Activated CD4-positive, alpha-beta T cell treated with anti-CD3 and anti-CD28 coated beads, Interleukin-2, amount 50 U/mL, for 1 hour (primary cell): ENCODE results near the gene AOC1.

Experiments used
- DNase-seq: peaks from one replicate; pipeline ENCODE4 v3.0.0-alpha.2; 2020

AOC1 gene

DNA sequence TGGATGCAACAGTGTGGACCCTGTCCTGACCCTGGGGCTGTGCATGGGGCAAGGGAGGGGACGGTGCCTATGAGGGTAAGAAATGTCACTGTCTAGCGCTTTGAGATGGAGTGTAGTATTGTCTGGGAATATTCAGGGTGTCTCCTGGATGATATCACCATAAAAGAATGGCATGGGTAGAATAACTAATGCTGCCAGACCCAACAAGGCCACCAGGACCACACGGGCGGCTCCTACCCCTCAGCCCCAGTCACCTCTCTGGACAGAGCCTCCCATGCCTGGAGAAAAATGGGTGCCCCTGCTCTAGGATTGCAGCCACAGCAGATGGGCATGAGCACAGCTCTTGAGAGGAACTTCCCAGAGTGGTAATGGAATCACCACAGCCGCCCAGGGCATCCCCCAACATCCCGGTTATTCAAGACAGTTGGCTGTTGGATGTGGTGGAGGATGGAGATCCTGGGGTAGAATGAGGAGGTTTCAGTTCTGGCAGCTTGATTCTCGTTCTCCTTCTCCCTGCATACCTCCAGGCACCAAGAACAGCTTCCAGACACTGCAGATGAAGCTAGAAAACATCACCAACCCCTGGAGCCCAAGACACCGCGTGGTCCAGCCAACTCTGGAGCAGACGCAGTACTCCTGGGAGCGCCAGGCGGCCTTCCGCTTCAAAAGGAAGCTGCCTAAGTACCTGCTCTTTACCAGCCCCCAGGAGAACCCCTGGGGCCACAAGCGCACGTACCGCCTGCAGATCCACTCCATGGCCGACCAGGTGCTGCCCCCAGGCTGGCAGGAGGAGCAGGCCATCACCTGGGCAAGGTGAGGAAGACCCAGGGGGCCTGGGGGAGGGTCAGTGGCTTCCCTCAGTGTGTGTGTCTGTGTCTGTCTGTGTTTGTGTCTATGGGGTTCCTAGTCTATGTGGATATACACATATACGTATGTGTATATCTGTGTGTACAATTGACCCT is 6.2 kb downstream of the AOC1 start:
- no peak for DNase-seq

DNA sequence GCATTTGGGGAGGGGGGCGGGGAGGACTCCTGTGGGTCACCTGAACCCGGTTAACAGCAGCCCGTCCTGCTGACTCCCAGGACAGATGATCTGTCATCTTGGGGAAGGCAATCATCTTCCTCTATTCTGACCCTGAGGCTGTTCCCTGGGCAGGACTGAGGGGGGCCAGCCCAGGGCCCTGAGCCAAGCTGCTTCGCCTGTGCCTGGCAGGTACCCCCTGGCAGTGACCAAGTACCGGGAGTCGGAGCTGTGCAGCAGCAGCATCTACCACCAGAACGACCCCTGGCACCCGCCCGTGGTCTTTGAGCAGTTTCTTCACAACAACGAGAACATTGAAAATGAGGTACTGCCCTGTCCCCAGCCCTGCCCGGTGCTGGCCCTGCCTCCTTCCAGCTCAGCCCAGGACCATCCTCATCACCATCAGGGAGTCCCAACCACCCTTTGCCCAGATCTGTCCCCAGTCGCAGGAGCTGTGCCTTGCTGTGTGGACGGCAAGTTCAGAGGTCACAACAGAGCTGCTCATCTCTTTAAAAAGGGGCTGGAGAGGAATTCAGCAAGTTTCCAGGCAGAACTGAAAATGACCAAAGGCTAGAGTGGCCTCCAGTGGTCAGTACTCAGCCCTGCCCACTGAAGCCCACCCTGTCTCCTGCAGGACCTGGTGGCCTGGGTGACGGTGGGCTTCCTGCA is 8.1 kb downstream of the AOC1 start:
- DNase-seq = no peak

DNA sequence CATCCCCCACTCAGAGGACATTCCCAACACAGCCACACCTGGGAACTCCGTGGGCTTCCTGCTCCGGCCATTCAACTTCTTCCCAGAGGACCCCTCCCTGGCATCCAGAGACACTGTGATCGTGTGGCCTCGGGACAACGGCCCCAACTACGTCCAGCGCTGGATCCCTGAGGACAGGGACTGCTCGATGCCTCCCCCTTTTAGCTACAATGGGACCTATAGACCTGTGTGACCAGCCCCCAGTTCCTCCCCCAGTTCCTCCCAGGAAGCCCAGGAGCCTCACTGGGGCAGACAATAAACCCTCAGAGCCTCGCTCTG is 8.6 kb downstream of the AOC1 start:
- no peak for DNase-seq

DNA sequence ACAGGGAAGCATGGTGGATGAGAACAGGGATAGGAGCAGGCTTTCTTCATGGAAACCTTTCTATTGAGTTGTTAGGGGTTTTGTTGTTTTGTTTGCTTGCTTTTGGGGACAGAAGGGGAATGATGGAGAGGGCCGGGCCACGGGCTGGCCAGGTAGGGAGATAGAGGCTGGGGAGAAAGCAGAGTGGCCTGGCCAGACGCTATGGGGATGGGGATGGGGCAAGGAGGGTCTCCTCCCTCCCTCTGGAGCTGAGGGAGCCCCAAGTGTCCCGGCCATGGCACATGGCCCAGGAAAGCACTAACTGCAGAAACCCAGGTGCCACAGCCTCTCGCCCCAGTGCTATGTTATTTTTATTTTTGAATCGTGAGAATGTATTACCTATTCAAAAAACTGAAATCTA is 10.0 kb downstream of the AOC1 start:
- no peak for DNase-seq

DNA sequence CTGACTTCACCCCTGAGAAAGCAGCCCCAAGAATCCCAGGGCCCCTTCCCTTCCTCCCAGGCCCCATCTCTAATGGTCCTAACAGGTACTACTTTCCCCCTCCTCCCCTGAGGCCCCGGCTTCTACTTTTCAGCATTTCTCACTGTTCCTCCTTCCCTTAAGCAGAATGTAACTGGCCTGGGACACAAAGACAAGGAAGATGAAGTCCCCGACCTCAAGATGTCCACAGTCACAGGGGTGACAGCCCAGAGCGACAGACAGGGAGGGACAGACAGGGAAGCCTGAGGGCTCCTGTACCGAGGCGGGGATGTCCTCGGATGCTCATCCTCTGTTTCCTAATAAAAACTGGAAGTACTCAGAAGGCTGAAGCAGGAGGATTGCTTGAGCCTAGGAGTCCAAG is 11.6 kb downstream of the AOC1 start:
- DNase-seq = no peak

DNA sequence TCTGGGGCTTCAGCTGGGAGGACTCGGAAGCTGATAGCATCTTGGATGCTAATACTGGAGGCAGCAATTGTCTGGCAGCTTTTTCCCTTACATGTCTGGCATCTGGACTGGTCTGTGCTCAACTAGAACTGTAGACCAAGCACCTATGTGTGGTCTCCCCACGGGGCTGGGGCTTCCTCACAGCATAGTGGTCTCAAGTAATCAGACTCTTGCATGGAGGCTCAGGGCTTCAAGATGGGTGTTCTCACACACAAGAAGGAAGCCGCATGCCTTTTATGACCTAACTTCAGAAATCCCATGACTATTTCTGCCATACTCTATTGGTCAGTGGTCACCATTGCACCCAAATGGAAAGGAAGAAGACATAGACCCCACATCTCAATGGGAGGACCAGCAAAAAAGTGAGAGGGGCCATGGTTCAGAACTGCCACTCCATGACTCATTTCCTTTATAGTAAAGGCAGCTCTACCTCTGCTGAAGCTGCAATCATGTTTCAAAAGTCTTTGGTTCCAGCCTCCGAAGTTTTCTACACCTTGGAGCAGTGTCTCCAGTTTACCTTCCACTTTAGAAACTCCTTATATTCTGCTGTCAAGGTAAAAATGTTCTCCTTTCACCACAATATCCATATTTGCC is 14.7 kb downstream of the AOC1 start:
- no peak for DNase-seq

DNA sequence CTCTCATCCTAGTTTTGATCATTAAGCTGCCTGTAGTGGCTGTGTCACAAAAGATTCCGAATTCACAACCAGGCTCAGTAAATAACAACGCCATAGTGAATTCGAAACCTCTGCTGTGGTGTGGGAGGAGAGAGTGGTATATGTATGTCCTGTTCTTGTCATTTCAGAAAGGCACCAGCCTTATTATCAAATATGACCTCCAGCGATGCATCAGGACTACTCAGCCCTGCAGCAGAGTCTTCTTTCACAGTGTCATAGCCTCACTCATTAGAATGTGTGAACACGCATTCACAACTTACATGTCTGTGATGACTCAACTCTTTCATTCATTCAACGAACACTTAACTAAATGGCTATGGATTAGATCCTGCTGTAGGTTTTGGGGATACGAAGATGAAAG is 15.3 kb downstream of the AOC1 start:
- DNase-seq = no peak

DNA sequence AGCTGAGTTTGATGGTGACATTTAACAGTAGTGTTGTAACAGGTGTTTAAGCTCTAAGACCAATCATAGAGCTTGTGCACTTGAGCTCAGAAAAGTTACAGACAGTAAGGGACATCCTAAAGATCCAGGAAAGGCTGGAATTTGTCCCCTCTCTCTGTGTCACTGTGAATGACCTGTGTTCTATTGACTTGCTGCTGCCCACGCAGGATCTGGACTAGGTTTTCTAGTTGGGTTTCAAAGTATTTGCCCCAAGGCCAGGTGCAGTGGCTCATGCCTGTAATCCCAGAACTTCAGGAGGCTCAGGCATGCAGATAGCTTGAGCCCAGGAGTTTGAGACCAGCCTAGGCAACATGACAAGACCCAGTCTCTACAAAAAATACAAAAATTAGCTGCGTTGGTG is 17.1 kb downstream of the AOC1 start:
- no peak for DNase-seq

DNA sequence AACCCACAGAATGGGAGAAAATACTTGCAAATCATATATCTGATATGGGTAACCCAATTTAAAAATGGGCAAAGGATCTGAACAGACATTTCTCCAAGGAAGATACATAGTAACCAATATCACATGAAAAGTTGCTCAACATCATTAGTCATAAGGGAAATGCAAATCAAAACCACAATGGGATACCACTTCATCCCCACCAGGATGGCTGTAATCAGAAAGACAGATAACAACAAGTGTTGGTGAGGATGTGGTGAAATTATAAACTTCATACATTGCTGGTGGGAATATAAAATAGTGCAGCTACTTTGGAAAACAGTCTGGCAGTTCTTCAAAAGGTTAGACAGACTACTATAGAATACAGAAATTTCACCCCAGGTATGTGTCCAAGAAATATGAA is 19.3 kb downstream of the AOC1 start:
- DNase-seq = no peak

DNA sequence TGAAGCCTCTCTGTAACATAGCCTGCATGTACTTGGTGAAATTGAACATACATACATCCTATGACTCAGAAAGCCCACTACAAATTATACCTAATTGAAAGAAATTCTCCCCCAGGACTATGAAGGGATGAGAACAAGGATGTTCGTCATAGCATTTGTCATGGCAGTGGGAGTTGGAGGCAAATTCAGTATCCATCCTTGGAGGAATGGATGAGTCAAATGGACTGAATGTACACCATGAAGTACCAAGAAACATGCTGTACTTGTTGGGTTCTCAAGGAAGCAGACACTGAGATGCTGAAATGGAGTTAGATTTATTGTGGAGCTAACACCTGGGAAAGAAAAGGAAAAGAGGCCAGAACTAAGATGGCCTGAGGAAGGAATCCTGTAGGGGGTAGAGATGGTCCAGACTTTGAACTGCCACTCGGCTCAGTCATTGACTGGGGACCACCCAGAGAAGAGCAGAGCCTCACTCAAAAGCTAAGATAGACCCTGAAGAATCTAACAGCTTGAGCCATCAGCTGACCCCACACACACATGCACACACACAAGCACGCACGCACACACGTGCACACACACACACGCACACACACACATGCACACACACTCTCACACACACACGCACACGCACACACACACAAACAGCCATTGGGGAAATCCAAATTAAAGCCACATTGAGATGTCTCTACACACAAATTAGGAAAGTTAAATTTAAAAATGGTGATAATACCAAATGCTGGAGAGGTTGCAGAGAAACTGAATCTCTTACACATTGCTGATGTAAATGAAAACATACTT is 22.3 kb downstream of the AOC1 start:
- DNase-seq = no peak

DNA sequence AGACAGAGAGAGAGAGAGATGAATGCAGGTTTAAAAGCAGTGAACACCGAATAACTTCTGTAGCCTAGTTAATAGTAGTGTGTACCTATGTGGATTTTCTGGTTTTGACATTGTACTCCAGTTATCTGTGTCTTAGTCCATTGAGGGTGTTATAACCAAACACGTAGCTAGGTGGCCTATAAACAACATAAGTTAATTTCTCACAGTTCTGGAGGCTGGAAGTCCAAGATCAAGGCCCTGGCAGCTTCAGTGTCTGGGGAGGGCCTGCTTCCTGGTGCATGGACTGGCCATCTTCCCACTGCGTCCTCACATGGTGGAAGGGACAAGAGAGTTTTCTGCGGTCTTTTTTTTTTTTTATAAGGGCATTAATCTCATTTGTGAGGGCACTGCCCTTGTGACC is 23.5 kb downstream of the AOC1 start:
- DNase-seq = no peak

DNA sequence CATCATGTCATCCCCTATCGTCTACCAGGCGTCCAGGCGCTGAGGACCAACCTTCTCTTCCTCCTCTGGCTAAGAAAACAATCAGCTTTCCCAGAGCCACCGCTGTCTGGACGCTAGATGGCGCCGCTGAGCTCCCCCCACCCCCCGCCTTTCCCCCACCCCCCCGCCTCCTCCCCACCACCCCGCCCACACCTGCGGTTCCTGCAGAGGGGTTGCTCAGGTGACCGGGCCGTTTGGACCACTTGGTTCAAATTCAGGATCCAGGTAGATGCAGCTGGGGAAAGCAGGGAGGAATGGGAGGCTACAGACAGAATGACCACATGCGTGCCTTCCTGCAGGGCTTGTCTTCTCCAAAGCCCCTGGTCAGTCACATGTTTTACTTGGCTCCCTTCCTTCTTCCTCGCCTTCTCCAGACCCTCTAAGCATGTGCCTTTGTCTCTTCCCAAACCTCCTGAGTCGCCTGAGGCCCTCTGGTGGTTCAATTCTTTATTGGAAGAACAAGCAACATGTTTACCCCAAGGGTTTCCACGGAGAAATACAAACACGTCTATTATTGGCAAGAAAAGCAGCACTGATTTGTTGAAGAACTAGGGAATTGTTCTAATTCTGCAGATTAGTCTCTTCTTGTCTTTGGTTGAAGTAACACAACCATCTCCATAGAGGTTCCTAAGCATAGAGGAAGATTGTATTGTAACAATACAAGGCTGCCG is 24.7 kb downstream of the AOC1 start:
- DNase-seq = peak; percentile 51

DNA sequence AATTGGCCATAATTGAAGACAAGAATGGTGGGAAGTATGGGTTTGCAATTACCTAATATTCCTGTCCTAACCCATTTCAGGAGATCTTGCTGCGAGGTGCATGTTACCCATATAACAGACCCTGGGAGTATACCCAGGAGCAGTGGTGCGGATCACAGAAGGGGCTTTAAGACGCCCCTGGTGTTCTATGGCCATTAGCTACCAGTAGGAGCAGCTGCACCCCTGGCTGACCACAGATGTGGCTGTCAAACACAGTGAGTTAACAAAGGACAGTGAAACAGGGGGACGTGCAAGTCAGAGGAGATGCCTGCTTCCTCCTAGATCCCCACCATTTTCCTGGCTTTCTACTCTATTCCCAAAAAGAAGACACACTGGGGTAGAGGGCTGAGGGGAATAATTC is 25.2 kb downstream of the AOC1 start:
- DNase-seq = no peak

DNA sequence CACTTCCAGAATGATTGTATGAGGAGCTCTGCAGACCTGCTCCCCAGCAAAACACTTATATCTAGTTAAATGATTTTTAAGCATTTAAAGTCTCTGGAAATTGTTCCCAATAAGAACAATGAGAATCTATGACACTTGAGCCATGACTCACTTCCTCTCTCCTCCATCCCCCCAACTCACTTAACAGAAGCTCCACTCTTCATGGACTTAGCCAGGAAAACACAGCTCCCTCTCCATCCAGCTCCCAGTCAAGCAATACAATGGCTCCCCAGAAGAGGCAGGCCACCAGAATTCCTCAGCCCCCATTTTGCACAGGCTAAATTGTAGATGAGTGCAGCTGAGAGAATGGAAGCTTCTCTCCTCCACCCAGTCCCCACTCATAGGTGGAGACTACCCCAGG is 27.0 kb downstream of the AOC1 start:
- DNase-seq = no peak

DNA sequence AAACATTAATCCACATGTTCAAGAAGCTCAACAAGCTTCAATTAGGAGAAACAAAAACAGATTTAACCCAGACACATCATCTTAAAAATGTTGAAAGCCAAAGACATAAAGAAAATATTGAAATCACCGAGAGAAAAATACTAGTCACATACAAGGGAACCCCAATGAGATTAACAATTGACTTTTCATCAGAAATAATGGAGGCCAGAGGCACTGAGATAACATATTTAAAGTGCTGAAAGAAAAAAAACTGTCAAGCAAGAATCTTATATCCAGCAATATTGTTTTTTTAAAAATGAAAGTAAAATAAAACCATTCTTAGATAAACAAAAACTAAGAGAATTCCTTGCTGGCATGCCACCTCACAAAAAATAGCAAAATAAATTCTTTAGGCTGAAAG is 28.9 kb downstream of the AOC1 start:
- DNase-seq = no peak

DNA sequence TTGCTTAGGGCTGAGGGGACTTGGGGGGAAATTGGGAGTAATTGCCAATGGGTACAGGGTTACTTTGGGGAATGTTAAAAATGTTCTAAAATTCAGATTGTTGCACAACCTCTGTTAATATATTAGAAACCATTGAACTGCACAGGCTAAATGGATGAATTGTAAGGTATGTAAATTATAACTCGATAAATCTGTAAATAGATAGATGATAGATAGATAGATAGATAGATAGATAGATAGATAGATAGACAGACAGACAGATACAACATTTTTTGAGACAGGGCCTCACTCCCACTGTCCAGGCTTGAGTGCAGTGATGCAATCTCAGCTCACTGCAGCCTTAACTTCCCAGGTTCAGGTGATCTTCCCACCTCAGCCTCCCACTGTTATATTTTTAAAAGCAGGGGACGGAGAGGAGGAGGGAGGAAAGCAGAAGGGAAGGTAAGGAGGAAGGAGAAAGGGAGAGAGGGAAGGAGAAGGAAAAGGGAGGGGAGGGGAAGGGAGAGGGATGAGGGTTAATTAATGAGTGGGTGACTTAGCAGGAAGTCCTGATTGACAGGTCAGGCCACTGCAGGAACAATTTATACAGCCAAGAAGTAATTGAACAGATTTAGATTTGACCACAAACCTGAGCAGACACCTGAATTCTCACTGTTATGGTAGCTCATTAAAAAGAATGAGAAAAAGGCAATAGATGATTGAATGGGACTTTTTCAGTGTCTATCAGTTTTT is 38.7 kb downstream of the AOC1 start:
- no peak for DNase-seq

DNA sequence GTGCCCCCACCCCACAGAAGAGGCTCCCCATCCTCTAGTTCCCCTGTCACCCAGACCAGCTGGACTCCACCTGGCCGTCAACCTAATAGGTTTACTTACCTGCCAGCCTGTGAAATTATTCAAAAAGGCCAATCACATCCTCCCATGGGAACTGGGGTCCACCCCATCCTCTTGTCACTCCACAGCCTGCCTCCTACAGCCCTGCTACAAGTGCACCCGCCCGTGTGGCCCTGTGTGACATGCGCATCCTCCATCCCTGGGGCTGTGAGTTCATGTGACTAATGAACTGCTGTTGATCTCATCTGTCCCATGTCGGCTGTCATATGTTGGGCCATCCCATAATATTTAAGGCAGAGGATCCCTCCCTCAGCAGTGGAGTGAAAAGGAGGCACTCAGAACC is 39.4 kb downstream of the AOC1 start:
- DNase-seq = no peak

DNA sequence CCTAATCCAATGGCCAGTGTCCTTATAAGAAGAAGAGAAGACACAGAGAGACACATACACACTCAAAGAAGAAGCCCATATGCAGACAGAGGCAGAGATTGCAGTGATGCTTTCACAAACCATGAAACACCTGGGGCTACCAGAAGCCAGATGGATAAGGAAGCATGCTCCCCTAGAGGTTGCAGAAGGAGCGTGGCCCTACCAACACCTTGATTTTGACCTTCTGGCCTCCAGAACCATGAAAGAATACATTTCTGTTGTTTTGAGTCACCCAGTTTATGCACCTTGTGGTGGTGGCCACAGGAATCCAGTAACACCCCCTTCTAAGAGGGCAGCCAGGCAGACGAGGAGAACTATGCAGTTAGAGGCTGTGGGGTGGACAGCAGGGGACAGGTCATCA is 43.5 kb downstream of the AOC1 start:
- DNase-seq = no peak

DNA sequence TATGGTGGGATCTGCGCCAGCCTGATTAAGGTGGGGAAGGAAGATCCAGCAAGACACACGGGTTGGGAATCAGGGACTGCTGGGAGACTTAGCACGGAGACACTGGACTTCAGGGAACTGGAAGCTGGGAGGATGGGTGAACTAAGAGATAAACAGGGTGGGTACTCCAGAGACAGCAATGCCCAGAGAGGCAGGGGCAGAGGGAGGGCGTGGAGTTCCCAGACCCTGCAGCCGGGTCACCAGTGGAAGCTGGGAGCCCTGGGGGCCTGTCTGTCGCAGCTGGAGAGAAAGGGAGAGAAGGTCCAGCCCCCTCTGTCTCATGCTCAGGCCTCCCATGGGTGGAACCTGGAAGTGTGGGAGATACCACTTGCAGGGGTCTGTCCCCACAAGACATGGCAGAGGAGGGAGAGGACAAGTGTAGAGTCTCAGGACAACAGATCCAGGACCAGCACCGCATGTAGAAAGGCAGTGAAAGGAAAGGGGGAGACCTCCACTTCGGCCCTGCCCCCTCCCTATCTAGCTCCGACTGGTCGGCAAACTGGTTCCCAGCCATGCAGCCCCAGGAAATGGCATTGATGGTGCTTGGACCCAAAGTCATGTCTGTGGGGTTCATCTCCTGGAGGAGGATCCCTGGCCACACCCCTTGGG is 44.4 kb downstream of the AOC1 start:
- no peak for DNase-seq

DNA sequence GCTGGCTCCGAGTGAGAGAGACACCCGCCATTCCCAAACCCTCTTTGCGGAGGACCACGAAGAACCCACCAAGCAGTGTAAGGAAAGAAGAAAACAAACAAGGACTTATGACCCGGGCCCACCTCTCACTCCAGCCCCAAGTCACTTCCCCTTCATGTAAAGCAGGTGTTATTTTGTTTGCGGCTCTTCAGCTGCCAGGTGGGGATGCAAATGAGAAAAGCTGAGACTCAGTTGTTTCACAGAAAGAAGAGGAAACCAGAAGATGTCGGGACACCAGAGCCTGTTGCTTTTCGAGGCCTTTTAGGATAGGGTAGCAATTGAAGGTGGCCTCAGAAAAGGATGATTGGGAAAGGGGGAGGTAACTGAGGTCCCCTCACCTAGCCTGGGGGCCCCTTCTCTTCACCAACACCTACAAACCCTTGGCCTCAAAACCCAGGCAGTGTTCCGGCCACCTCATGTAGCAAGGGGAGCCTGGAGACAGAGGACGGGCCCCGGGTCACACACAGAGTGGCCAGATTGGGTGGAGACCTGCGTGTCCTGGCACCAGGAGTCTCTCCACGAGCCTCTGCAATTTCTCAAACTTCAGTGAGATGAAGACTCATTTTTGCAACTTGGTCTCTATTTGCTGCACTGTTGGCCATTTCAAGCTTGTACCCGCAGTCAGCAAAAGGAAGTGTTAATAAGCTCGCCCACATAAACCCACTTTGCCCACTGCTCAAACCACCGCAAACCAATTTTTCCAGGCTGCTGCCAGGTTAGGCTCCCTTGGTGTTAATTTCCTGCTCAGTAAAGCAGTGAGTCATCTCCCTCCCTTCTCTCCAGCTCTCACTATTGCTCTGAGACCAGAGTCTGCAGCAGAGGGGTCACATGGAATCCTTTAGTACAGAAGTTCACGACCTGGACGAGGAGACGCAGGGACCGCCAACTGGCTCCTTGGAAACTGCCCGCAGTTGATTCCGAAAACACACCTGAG is 45.5 kb downstream of the AOC1 start:
- no peak for DNase-seq
